Tibial nerve (tissue), 4 donors: ENCODE measurements around the gene GPR146. TPM values are rescaled to one million over a fixed set of nuclear protein-coding genes. Genes with fewer than 3 reads are reported as not detected.

Source experiments
- DNase-seq, 2 donors: peaks; one replicate each; pipeline ENCODE4 v3.0.0-alpha.2; 2019; ENCODE audit warnings: low spot score in 2 of 2
- H3K27ac ChIP-seq, 4 donors: fragments of 200-600 bp; sonication (generic) in 3 of 4; one replicate each; pipeline ENCODE4 v1.5.1; 2017 to 2019; ENCODE audit warnings: mild to moderate bottlenecking in 1 of 4
- H3K27me3 ChIP-seq, 2 donors: fragments of 200-600 bp; sonication (generic) in 1 of 2; one replicate each; pipeline versions ENCODE4 v1.5.1 to v1.6.0; 2017 to 2019
- H3K36me3 ChIP-seq, 3 donors: fragments of 200-600 bp; sonication (generic); one replicate each; pipeline ENCODE4 v1.5.1; 2018 to 2019
- H3K4me1 ChIP-seq, 4 donors: fragments of 200-600 bp; sonication (generic) in 3 of 4; one replicate each; pipeline ENCODE4 v1.5.1; 2017 to 2019
- H3K4me3 ChIP-seq, 4 donors: fragments of 200-600 bp; sonication (generic) in 3 of 4; one replicate each; pipeline ENCODE4 v1.5.1; 2017 to 2019; ENCODE audit warnings: mild to moderate bottlenecking in 1 of 4, moderate library complexity in 1 of 4
- H3K9me3 ChIP-seq, 4 donors: fragments of 200-600 bp; sonication (generic) in 3 of 4; one replicate each; pipeline ENCODE4 v1.5.1; 2017 to 2019
- CTCF ChIP-seq, 5 experiments: fragments of 200-600 bp in 3 of 5; fragments of 450-650 bp in 2 of 5; sonication (generic) in 3 of 5; IDR thresholded peaks; one replicate each; pipeline ENCODE4 v1.5.1; 2016 to 2019; ENCODE audit warnings: antibody characterized with exemption in 5 of 5, mild to moderate bottlenecking in 3 of 5, moderate library complexity in 2 of 5
- EP300 ChIP-seq, 2 donors: sonication (generic); formaldehyde crosslinking; IDR thresholded peaks; one replicate each; pipeline ENCODE4 v1.6.1; 2017; ENCODE audit warnings: antibody characterized with exemption in 2 of 2, mild to moderate bottlenecking in 1 of 2
- POLR2A ChIP-seq, 2 donors: fragments of 450-650 bp; IDR thresholded peaks; one replicate each; pipeline ENCODE4 v1.6.1; 2017; ENCODE audit warnings: antibody characterized with exemption in 2 of 2, mild to moderate bottlenecking in 2 of 2, moderate library complexity in 2 of 2
- WGBS, 2 donors: methylation state at CpG; one replicate each; pipeline ENCODE4 v1.1.5; 2018; 5-methylcytosine and 5-hydroxymethylcytosine counted together
- total RNA-seq, 4 donors: library from RNA; depleted of rRNA; stranded (reverse); fragments of >200 nt; gene quantifications; one replicate each; pipeline ENCODE4 v1.1.0, GENCODE V29; 2016

GPR146 gene
- total RNA-seq, 4 donors from 2014 or later = 27.8 to 91.8 (median 59.1) TPM

GRCh38 chr7:1086588-1087464 is 42.5 kb downstream of the GPR146 start:
- Histone ChIP-seq H3K4me1 (peaks cover 0 to 68% (median 12%) of the 10 kb centered on the region in 4 donors), H3K9me3 (no peaks in the 10 kb centered on the region), H3K4me3 (peak overlapping the region; percentile 26 to 54 (median 44)), H3K27ac (peak overlapping the region in 3 of 4 donors; percentile 70 to 87 (median 76)), H3K27me3 (no peaks in the 10 kb centered on the region), H3K36me3 (peaks cover 0 to 10% (median 0%) of the 10 kb centered on the region in 3 donors)
- DNase-seq = peak; percentile 52 to 77
- TF ChIP-seq POLR2A (IDR thresholded peaks at IDR 0.05) (no peak), EP300 (IDR thresholded peaks at IDR 0.05) (peak in 1 of 2 donors; percentile 7), CTCF (IDR thresholded peaks at IDR 0.05) (peak; percentile 90 to 94 (median 93))
- 8 to 12% methylated on average over 25 to 34 of the region's 45 CpGs for WGBS, 2 donors

- Histone ChIP-seq H3K27me3 (no peaks in the 10 kb centered on the region), H3K36me3 (peaks cover 0 to 16% (median 0%) of the 10 kb centered on the region in 3 donors), H3K27ac (peak overlapping the region; percentile 24 to 87 (median 64)), H3K4me1 (peaks cover 0 to 68% (median 12%) of the 10 kb centered on the region in 4 donors), H3K9me3 (no peaks in the 10 kb centered on the region), H3K4me3 (peak overlapping the region; percentile 26 to 54 (median 44))
- WGBS, 2 donors = 6 to 17% methylated on average over 6 of the region's 6 CpGs
- no peak for DNase-seq
- TF ChIP-seq CTCF (IDR thresholded peaks at IDR 0.05) (no peak), POLR2A (IDR thresholded peaks at IDR 0.05) (no peak), EP300 (IDR thresholded peaks at IDR 0.05) (no peak)
These were observed 43.1 kb downstream of the GPR146 start for GRCh38 chr7:1087465-1087814.

GRCh38 chr7:1087952-1088920 is 43.9 kb downstream of the GPR146 start, which contains the start of gene GPER1:
GPER1 (plus strand) TSS chr7:1088113; CDS start chr7:1091729, 3,616 bp downstream.
- H3K4me3 ChIP-seq = peak within 1 kb of the TSS; percentile 26 to 54 (median 46)
- no peaks in the 10 kb centered on the region for H3K9me3 ChIP-seq
- no peaks in the 10 kb centered on the region for H3K27me3 ChIP-seq
- peak; percentile 23 to 32 for DNase-seq
- WGBS, 2 donors = 15 to 19% methylated on average over 28 of the region's 28 CpGs
- H3K36me3 ChIP-seq = peaks cover 0 to 24% (median 0%) of the 10 kb centered on the region in 3 donors
- H3K27ac ChIP-seq = peak within 1 kb of the TSS; percentile 53 to 87 (median 73)
- TF ChIP-seq CTCF (IDR thresholded peaks at IDR 0.05) (no peak), POLR2A (IDR thresholded peaks at IDR 0.05) (peak in 1 of 2 donors; percentile 64), EP300 (IDR thresholded peaks at IDR 0.05) (peak in 1 of 2 donors; percentile 68)
- peaks cover 0 to 62% (median 12%) of the 10 kb centered on the region in 4 donors for H3K4me1 ChIP-seq

GRCh38 chr7:1090236-1090635 is 45.9 kb downstream of the GPR146 start:
- Histone ChIP-seq H3K27me3 (no peaks in the 10 kb centered on the region), H3K36me3 (peaks cover 0 to 38% (median 0%) of the 10 kb centered on the region in 3 donors), H3K27ac (peak overlapping the region in 1 of 4 donors; percentile 36), H3K9me3 (no peaks in the 10 kb centered on the region), H3K4me3 (no peak overlapping the region), H3K4me1 (peaks cover 0 to 45% (median 12%) of the 10 kb centered on the region in 4 donors)
- WGBS, 2 donors = 82 to 85% methylated on average over 15 to 18 of the region's 21 CpGs
- DNase-seq = no peak
- TF ChIP-seq CTCF (IDR thresholded peaks at IDR 0.05) (no peak), EP300 (IDR thresholded peaks at IDR 0.05) (no peak), POLR2A (IDR thresholded peaks at IDR 0.05) (no peak)
